Activated CD8-positive, alpha-beta memory T cell treated with anti-CD3 and anti-CD28 coated beads, Interleukin-2, amount 50 U/mL, for 1 hour (primary cell): ENCODE results near the gene SUCO.
"Not testable (repeated sequence)": the region's sequence is repeated elsewhere in the genome, so short reads cannot be mapped to it uniquely, and the experiment has no call there.

Experiments used
- DNase-seq: peaks from one replicate; pipeline ENCODE4 v3.0.0-alpha.2; 2020; ENCODE audit errors: extremely low read depth

Gene SUCO

DNA sequence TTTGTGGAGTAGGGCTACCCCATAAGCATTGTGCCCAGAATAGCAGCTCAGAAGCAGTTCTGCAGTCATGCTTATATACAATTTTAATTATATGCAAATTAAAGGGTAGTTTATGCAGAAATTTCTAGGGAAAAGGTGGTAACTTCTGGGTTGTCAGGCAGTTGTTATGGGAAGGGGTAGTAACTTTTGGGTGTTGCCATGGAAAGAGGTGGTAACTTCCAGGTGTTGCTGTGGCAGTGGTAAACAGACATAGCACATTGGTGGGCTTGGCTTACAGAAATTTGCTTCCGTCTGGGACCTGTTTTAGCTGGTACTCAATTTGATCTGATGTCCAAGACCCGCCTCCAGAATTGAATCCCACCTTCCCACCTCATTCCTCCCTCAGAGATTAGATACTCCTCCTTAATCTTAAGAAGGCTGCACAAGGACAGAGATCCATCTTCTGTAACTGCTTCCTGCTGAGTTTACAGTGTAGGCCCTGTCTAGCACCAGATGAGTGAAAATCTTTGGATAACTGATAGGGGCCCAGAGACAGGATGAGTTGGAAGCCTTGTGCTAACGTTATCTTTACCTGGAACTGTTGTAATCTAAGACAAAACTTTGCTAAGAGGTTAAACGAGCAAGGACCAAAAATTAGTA, 26.7 kb downstream of the SUCO start:
- DNase-seq = no peak

DNA sequence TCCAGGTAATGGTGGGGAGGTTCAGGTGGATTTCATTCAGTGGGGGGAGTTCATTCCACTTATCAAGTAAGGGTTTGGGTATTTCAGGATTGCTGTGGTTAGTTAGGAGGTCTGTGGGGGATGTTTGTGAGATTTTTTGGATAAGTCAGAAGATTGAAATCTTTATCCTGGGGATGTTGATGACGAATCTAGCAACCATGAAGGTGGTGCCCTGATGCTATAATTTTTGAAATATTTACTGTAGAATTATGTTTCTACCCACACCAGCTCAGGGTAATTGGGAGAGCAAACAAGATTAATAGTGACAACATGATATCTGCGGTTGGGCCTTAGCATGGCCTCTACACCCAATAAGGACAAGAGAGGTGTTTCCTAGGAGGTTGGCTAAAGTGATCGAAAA, 28.3 kb downstream of the SUCO start:
- DNase-seq = no peak

- no peak for DNase-seq
Measured at GRCh38 chr1:172566196-172566997, 33.4 kb downstream of the SUCO start.

DNA sequence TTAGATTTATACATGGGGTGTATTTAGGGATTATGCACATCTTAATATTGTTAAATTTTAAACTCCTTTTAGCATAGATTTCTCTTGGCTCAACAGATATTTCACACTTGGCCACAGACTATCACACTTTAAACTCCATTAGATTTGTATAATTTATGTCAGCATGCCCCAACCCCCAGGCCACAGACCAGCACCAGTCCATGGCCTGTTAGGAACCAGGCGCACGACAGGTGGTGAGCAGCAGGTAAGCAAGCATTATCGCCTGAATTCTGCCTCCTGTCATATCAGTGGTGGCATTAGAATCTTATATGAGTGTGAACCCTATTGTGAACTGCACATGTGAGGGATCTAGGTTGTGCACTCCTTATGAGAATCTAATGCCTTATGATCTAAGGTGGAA, 34.8 kb downstream of the SUCO start:
- DNase-seq = no peak

GRCh38 chr1:172574080-172574479, 41.1 kb downstream of the SUCO start:
- DNase-seq = no peak

DNA sequence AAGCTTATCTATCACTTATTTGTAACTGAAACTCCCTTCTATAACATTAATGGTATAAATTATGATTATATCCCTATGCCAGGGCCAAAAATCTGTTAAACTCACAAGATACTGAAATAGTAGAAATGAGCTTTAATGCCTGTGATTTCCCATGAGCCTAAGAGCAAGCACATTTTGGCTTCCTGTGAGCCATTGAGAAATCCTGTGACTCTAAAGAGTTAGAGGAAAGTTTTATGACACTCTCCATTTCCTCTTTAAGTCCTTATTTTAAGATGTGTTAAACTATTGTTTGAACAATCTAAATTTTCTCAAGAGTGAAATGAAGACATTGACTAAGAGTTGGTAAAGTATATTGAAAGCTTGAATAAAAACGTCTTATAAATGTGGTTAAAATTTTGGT, 45.6 kb downstream of the SUCO start:
- DNase-seq = no peak

GRCh38 chr1:172581273-172581672, 48.3 kb downstream of the SUCO start:
- no peak for DNase-seq

DNA sequence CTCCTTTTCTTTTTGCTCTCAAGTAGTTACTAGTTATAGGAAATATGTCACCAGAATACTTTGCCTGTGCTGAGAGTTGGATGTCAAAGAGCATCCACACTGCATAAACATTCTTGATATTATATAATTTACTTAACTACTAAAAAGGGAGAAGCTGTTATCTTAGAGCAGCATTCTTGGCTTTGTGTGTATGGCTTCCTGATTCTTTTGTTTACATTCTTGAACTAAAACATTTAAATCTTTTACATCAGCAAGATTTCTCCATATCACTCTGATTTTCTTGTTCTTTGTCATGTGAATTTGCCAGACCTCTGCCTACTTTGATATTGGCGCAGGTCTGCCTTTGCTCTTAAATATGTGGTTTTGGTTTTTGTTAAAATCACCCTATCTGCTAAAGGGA, 48.8 kb downstream of the SUCO start:
- no peak for DNase-seq

DNA sequence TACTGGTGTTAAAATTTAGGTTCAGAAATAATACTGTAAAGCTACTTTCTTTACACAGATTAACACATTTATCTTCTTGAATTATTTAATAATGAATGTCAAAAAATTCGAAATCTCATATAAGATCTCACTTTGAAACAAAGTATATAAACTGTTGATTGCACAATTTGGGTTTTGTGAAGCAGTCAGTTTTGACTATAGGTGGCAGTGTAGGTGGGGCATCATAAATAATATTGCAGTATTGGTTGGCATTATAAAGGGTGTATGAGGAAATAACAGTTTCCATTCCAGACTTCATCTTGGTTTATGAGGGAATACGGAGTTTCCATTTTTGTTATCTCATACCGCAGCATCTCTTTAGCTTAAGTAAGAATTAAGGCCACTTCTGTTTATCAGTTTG, 49.9 kb downstream of the SUCO start:
- no peak for DNase-seq

DNA sequence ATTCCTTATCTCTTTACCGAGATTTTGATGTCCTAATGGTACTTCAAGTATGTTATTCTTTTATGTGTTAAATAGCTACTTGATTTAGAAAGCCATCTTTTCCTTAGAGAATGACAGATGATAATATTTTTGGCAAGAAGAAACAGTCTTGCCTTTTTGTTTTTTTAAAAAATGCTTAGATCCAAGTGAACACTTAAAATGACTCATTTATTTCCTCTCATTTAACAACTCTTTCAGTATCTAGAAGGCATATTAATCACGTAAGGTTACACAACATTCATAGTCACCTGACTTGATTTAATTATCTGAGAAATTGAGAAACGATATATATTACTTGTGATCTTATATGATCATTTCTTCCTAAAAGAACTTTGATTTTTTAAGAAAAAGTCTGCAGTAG, 52.4 kb downstream of the SUCO start:
- no peak for DNase-seq

- DNase-seq = no peak
Measured at GRCh38 chr1:172585861-172586260, 52.9 kb downstream of the SUCO start.

GRCh38 chr1:172588296-172589291, 55.6 kb downstream of the SUCO start:
- no peak for DNase-seq

DNA sequence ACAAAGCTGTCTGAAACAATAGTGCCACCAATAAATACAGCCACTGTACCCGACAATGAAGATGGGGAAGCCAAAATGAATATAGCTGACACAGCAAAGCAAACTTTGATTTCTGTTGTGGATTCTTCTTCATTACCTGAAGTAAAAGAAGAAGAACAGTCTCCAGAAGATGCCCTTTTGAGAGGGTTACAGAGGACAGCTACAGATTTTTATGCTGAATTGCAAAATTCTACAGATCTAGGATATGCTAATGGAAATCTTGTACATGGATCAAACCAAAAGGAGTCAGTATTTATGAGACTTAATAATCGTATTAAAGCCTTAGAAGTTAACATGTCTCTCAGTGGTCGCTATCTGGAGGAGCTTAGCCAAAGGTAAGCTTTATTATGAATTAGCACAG, 56.6 kb downstream of the SUCO start:
- no peak for DNase-seq

- DNase-seq = not testable (repeated sequence)
Measured at GRCh38 chr1:172591429-172591828, 58.5 kb downstream of the SUCO start.

DNA sequence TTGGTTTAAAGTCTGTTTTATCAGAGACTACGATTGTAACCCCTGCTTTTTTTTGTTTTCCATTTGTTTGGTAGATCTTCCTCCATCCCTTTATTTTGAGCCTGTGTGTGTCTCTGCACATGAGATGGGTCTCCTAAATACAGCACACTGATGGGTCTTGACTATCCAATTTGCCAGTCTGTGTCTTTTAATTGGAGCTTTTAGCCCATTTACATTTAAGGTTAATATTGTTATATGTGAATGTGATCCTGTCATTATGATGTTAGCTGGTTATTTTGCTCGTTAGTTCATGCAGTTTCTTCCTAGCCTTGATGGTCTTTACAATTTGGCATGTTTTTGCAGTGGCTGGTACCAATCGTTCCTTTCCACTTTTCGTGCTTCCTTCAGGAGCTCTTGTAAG, 62.1 kb downstream of the SUCO start:
- DNase-seq = not testable (repeated sequence)

DNA sequence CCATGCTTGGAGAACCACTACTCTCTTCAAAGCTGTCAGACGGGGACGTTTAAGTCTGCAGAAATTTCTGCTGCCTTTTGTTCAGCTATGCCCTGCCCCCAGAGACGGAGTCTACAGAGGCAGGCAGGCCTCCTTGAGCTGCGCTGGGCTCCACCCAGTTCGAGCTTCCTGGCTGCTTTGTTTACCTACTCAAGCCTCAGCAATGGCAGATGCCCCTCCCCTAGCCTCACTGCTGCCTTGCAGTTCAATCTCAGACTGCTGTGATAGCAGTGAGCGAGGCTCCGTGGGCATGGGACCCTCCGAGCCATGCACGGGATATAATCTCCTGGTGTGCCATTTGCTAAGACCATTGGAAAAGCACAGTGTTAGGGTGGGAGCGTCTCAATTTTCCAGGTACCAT, 63.8 kb downstream of the SUCO start:
- not testable (repeated sequence) for DNase-seq

DNA sequence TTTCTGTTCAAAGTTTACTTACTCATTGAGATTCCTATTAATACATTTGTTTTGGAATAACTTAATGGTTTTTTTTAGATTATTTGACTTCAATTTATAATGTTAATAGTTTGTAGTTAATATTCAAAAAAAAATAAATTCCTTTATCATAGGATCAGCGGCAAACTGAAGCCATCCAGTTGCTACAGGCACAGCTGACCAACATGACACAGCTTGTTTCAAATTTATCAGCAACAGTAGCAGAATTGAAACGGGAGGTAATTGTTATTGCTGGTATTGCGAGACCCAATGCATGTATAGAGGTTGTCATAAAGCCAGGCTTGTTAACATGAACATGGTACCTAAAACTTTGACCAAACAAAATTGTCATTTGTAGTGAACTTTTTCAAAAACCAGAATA, 67.0 kb downstream of the SUCO start:
- no peak for DNase-seq

- no peak for DNase-seq
Measured at GRCh38 chr1:172600615-172601014, 67.7 kb downstream of the SUCO start.

GRCh38 chr1:172601046-172601630, 68.2 kb downstream of the SUCO start:
- DNase-seq = no peak

GRCh38 chr1:172602706-172603105, 69.8 kb downstream of the SUCO start:
- DNase-seq = no peak

- no peak for DNase-seq
Measured at GRCh38 chr1:172603816-172604215, 70.9 kb downstream of the SUCO start.

GRCh38 chr1:172605641-172606040, 72.7 kb downstream of the SUCO start:
- DNase-seq = no peak
